Vagina (tissue), 2 donors: Measurements from ENCODE around the gene PLXDC1.

Experiments used
- CTCF ChIP-seq, 3 experiments: fragments of 450-650 bp in 2 of 3; fragments of 200-600 bp in 1 of 3; sonication (generic) in 1 of 3; IDR thresholded peaks; one replicate each; pipeline ENCODE4 v1.5.1; 2017 to 2019; ENCODE audit warnings: antibody characterized with exemption in 3 of 3, mild to moderate bottlenecking in 2 of 3, moderate library complexity in 2 of 3
- POLR2AphosphoS5 ChIP-seq, 2 donors: sonication (generic); formaldehyde crosslinking; IDR thresholded peaks; one replicate each; pipeline ENCODE4 v1.9.0; 2017; ENCODE audit warnings: antibody characterized with exemption in 2 of 2, mild to moderate bottlenecking in 2 of 2, low read depth in 1 of 2; ENCODE audit not compliant: insufficient read depth in 1 of 2

DNA sequence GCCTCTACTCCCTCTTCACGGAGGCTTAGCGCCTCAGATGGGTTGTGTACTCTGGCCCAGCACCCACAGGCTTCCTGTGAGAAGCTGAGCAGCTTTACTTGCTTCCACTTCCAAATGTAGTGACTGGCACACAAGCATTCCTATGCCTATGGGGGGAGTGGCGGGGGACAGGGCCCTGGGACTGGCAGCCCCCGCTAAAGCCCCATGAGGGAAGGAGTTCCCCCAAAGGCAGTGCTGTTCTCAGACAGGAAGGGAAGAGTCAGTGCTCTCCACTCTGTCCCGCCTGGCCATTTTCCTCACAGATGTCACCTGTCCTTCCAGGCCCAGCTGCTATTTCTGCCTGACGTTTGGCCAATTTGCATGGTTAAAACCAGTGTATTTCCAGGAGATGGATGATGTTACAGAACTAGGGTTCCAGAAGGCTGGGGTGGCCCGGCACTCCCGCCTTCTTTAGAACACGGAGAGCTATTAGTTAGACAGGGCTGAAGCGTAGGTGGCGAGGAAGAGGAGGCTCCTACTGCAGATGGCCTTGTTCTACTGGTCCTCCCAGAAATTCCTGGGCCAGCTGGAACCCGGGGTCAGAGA lies 100.3 kb downstream of the PLXDC1 start:
- TF ChIP-seq CTCF (IDR thresholded peaks at IDR 0.05) (no peak), POLR2AphosphoS5 (IDR thresholded peaks at IDR 0.05; ENCODE audit: insufficient read depth in 1 of 2, low read depth in 1 of 2) (no peak)
